Dedifferentiated amniotic fluid mesenchymal stem cell (primary cell): ENCODE data around the gene SLC16A14.
"Not testable (repeated sequence)": the region's sequence is repeated elsewhere in the genome, so short reads cannot be mapped to it uniquely, and the experiment has no call there.

Experiments used
- DNase-seq: peaks from one replicate; pipeline ENCODE4 v3.0.0-alpha.2; 2016; ENCODE audit errors: extremely low spot score

SLC16A14 gene, protein sequence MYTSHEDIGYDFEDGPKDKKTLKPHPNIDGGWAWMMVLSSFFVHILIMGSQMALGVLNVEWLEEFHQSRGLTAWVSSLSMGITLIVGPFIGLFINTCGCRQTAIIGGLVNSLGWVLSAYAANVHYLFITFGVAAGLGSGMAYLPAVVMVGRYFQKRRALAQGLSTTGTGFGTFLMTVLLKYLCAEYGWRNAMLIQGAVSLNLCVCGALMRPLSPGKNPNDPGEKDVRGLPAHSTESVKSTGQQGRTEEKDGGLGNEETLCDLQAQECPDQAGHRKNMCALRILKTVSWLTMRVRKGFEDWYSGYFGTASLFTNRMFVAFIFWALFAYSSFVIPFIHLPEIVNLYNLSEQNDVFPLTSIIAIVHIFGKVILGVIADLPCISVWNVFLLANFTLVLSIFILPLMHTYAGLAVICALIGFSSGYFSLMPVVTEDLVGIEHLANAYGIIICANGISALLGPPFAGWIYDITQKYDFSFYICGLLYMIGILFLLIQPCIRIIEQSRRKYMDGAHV

DNA sequence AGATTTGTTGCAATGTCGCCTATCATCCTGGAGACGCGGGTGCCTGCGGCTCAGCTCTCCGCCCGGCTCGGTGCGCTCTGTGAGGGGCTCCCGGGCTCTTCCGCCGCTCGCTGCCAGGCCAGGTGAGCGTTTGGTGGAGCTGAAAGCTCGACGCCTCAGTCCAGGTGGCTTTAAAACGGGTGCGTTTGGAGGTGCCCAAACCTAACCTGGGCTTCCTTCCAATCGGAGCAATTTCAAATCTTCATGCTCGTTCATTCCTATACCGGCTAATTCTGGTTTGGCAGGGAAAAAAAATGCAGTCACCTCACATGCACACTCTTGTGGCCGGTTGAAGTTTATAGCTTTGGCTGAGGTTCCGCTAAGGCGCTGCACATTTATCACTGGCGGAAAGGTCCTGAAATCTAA, at the start of gene SLC16A14:
Gene SLC16A14, minus strand, starts transcription at position 274 of the 405 bp plus-strand sequence. CDS start 9,572 bp downstream, outside the sequence.
- peak; percentile 49 for DNase-seq

DNA sequence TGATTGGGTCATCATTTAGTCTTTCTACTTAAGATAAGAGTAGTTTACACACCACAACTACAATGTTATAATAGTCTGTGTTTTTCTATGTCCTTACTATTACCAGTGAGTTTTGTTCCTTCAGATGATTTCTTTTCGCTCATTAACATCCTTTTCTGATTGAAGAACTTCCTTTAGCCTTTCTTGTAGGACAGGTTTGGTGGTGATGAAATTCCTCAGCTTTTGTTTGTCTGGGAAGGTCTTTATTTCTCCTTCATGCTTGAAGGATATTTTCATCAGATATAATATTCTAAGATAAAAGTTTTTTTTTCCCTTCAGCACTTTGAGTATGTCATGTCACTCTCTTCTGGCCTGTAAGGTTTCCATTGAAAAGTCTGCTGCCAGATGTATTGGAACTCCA, 38.0 kb upstream of the SLC16A14 start:
- DNase-seq: no peak

DNA sequence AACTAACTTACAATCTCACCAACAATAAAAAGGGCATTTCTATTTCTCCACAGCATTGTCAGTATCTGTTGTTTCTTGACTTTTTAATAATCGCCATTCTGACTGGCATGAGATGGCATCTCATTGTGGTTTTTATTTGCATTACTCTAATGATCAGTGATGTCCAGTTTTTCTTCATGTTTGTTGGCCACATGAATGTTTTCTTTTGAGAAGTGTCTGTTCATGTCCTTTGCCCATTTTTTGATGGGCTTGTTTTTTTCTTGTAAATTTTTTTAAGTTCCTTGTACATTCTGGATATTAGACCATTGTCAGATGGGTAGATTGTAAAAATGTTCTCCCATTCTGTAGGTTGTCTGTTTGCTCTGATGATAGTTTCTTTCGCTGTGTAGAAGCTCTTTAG, 33.2 kb upstream of the SLC16A14 start:
- DNase-seq: not testable (repeated sequence)

DNA sequence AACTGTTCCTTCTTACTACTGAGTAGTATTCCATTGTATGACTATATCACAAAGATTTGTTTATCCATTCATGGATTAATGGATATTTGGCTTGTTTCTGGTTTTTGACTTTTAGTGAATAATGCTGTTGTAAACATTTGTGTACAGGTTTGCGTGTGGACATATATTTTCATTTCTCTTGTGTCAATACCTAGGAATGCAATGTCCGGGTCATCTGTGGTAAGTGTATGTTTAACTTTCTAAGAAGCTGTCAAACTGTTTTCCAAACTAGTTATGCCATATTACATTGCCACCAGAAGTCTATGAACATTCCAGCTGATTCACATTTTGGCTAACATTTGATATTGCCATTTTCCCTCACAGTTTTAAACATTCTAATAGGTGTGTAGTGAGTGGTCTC, 29.1 kb upstream of the SLC16A14 start:
- DNase-seq: no peak

DNA sequence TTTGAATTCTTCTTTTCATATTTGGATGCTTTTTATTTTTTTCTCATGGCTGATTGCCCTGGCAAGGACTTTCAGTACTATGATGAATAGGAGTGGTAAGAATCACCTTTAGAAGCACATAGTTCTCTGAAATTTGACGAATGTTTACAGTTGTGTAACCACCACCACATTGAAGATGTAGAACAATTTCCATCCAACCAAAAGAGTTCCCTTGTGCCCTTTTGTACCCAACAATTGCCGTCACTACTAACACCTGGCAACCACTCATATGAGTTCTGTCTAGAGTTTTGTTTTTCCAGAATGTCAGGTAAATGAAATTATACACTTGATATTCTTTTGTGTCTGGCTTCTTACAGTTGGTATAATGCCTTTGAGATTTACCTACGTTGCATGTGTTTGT, 28.7 kb upstream of the SLC16A14 start:
- DNase-seq: no peak

DNA sequence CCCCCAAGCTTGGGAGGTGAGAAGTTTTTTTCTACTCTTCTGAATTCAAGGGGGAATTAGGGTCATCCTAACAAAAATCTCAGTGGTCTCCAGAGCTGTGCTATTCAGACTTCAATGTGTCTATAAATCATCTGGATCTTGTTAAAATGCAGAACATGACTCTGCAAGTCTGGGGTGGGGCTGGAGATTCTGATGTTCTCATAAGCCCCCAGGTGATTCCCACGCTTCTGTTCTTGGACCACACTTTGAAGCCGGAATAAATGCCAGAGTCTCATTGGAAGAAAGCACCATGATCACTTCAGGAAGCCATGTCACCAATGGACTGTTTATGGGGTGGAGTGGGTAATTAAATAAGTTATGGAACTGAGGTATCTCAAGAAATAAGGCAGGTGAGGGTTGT, 22.2 kb upstream of the SLC16A14 start:
- no peak for DNase-seq

DNA sequence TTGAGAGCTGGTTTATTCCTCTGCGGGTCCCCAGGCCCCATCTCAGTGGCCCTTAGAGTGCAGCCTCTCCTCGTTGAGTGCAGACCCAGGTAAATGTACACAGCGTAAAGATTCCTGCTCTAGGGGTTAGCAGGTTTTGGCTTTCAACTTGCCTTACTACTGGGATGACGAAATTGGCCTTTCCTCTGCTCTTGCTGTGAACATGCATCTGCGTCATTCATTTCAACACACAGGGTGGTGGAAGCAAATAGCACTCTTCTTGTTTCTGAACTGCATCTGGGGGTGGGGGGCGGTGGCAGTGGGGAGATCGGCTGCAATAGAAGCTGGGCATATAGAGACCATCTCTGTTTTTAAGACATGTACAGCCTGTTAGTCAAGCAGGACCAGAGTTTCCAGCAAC, 16.5 kb upstream of the SLC16A14 start:
- DNase-seq: no peak

DNA sequence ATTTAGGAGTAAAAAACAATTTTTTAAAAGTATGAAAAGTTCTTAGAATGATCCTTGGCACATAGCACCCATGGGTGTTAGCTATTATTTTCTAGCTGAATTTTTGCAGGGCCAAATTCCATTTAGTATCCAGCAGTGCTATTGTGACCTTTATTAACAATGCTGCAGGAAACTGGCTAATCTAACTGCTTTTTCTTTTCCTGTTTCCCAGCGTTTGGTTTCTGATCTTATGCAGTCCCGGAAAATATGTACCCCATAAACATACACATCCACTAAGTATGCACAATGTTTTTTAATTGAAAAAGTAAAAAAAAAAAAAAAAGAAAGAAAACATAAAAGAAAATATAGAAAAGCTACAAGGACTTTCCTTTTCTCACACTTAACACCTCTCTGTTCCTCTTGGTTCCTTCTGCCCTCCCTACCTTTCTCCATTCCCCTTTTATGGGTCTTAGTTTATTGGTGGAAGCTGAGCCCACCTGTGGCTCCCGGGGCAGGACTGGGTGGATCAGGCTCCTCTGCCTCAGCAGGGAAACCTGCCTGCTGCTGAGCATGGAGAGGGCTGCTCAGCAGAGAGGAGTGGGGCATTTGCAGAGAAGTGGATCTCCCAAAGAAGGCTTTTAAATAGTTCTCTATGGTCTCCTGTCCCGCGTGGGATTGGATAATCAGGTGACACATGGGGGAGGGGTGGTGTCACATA, 9.3 kb upstream of the SLC16A14 start:
- no peak for DNase-seq

DNA sequence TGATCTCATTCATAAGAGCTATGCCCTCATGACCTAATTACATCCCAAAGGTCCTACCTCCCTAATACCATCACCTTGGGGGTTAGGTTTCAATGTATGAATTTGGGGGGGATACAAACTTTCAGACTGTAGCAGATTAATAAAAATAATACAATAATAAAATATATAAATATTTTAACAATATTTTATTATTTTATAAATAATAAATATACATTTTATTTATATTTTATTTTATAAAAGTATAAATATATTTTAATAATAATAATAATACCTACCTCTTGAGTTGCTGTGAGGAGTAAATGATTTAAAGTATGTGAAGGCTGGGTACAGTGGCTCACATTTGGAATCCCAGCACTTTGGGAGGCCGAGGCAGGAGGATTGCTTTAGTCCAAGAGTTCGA, 8.1 kb upstream of the SLC16A14 start:
- DNase-seq: no peak

DNA sequence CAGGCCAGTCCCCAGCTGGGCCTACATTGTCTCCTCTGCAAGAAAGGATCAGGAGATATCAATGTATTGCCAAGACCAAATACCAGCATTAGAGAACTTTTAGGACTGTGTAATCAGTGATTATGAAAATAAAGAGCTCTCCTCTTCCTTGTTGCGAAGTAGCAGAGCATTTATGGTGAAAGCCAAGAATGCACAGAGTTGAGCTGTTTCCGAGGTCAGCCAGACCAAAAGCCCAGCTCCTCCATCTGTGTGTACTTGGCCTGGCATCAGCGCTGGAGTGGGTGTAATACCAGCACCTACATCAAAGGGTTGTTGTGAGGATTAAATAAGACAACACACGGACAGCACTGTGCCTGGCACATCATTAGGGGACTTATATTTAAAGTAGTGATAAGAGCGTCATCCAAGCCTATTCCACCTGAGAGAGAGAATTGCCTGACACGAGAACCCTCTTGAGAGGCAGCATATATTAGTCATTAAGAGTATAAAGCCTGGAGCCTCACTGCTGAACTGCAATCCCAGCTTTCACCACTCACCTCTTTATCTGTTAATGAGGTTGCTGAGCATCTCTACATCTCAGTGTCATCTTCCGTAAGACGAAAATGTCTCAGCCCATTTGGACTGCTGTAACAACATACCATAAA, 7.4 kb upstream of the SLC16A14 start:
- no peak for DNase-seq

DNA sequence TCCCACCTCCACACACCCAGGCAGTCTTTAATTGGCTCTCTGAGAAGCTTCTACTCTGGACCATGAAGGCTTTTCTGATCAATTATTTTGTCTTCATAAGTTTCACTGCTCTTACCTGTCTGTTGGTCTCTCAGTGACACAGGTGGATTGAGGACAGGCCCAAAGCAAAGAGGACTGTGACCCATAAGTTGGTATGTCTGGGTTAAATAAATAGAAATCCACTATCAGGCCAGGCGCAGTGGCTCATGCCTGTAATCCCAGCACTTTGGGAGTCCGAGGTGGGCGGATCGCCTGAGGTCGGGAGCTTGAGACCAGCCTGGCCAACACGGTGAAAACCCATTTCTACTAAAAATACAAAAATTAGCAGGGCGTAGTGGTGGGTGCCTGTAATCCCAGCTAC, 2.7 kb upstream of the SLC16A14 start:
- DNase-seq: no peak

DNA sequence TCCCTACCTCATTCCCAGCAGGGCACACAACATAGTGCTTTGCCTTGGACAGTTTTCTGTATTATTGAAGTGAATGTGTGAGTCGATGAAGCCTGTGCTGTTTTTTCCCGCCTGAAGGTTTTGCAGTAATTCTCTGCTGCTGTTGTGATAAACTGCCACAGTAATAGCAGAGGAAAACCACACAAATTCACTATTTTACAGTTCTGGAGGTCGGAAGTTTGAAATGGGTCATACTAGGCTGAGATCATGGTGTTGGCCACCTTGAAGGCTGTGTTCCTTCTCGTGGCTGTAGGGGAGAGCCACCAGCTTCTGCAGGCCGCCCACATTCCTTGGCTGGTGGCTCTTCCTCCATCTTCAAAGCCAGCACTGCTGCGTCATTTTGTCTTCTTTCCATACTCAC, 678 bp upstream of the SLC16A14 start:
- no peak for DNase-seq

DNA sequence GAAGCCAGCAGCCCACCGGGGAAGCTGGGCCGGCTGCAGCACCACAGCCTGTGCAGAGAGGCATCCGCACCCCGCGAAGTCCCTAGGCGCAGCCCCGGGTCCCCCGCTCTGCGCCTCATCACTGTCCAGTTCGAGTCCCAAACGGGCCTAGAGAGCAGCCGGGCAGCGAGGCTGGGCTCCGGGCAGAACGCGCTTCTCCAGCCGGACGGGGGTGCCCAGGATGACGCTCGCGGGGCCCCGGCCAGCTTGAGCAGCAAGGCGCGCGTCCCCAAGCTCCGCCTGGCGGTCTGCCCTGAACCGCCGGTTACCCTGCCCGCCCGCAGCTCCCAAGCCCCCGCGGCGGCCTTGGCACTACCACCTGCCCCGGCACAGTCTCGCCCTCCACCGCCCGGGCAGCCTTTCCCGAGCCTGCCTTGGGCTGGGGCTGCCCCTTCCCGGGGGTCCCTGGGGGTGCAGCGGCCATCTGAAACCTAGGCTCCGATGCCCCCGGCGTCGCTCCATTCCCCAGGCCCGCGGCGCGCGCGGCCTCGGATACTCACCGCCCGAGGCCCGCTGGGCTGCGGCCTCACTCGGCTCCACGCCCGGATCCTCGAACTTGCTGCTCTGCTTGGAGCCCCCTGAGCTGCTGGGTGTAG, 591 bp downstream of the SLC16A14 start:
- DNase-seq: no peak

DNA sequence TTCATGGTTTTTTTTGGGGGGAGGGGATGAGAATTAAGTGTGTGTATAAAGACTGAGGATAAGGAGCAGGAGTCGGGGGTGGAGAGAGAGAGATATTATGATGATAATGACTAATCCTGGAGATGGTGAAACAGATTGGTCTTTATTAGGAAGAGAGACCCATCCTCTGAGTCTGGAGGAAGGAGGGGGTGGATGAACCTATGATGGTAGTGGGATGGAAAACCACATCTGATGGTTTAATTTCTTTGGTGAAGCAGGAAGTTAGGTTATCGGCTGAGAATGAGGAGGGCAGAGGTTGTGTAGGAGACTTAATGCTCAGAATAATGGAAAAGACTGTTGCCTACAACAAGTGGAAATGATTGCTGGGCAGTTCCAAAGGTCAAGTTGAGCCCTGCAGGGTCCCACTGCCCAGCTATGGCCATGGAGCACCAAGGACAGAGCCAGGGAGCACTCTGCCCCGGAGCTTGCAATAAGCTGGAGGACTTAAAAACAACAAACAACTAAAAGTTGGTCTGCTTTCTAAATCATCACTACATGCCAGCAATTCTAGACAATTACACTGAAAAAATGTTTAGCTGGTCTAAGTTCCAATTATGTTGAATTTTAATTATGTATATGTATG, 7.9 kb downstream of the SLC16A14 start:
- DNase-seq: no peak

DNA sequence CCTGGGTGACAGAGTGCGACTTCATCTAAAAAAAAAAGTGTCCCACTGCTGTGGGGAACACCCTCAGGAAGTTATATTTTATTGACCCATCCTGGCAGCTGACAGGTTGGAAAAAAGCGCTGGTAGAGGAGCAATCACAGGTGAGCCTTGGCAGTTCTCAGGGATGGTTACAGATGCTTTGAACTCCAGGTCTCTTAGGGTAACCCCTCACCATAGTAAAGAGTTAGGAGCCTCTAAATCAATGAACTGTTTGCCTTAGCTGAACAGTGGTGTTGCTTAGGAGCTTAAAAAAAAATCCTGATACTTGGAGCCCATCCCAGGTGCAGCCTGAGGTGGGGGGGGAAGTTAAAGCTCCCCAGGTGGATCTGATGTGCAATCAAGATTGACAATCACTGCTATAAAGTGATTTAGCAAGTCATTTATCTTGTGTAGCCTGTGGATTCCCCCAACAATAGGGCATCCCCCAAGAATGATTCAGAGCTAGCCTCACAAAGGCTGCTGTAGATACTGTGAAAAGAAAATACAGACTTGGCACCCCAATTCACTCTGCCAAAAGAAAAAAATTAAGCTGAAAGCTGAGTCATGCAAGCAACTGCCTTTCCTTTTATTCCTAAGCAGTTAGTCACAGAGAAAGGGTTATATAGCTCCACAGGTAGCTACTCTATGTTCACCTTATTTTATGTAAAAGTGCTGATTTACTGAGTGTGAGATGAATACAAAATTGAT, 14.8 kb downstream of the SLC16A14 start:
- no peak for DNase-seq

DNA sequence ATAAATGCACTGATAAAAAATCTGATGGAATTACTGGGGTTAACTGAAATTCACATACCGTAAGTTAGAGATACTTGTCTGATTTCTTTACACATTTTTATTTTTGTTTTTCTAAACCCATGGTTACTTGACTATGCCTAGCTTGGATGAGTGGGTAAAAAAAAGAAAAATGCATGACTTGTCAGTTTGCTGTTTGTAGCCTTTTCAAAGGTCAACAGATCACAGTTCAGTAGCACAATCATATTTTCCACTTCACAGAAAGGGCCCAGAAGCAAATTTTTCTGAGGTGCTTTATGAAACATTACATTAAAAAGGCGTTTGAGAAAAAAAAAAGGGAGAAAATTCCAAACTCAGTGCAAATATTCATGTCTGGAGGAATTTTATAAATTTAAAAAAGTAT, 16.4 kb downstream of the SLC16A14 start:
- DNase-seq: no peak

DNA sequence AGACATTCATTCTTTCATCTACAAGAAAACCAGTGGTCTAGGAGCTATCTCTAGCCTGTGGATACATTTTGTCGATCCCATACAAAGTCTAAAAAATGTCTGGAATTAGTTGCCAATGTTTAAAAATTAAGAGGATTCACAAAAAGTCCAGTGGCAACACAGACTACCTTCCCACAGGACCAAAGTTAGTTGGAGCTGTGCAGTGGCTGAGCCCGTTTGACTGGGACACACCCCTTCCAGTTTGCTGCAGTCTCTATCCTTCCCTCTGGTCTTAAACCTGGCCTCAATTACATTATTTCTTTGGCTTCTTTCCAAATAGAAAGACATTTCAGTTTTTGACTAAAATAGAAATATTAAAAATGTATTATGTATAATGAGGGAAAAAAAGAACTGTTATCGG, 18.6 kb downstream of the SLC16A14 start:
- no peak for DNase-seq

DNA sequence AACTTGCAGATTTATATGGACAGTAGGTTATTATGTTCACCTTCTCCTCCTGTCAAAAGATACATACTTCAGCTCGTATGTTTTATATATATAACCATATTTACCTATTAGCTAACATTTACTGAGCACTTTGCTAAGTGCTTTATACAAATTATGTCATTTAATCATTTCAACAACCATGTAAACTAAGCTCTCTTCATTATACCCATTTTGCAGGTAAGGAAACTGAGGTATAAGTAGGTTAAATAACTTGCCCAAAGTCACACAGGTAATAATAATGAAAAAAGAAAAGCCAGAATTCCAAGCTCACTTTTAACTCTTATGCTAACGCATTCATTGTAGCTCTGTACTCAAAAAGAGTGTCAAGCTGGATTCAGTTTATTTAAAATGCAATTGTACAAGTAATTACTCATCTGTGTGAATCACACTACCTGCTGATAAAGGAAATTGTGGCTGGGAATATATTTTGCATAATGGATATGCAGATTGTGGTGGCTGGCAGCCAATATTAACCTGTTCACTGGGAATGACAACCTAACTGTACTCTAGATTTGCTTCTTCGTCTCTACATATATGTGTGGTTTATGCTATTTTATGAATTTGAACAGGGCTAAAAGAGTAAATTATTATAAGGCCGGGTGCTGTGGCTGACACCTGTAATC, 20.6 kb downstream of the SLC16A14 start:
- DNase-seq: no peak

DNA sequence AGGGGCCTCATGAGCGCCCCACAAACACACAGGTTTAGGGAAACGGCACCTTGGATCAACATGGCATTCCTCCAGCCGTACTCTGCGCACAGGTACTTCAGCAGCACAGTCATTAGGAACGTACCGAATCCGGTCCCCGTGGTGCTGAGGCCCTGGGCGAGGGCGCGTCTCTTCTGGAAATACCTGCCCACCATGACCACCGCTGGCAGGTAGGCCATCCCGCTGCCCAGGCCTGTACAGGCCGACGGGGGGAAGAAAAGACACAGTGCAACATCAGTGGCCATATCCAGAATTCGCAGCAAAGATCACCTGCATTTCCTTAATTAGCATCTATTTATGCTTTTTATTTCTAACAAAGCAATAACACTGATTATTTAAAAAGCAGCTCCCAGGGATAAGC, 22.2 kb downstream of the SLC16A14 start:
- no peak for DNase-seq

DNA sequence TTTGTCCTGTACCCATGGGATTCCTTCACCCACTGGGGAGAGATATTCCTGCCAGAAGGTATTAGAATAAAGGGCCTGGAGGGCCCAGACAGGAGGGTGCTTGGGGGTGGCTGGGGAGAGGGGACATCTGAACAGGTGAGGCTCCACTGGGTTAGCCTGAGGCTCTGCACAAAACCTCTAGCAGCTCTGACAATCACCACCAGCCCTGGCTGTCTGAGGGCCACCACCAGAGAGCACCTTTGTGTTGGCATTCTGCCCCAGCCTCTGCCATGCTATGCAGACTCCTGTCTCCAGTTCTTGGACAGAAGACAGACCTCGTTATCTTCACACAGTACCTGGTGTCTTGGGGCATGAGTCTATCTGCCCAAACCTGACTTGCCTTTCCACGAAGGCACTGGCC, 25.3 kb downstream of the SLC16A14 start:
- DNase-seq: no peak

DNA sequence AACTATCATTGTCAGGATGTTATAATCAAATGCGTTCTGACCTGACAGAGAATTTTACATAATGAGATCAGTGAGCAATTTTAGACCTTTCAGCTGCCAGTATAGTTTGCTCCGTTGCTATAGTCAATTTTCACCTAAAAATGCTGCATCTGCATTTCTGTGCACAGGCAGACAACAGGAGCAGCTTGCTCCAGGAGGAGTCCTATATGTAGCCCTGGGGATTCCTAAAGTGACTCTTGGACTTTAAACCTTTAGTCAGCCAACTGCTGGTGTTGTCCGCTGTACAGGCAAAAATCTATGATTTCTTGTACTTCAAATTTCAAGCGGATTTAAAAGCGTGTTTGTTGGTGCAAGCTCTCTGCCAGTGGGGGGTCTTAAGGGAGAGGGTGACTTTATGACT, 25.7 kb downstream of the SLC16A14 start:
- no peak for DNase-seq
